HG03432 (cell line): ENCODE data around the gene GRIP1.

Experiments used
- ATAC-seq: cut with Tn5 transposase; IDR thresholded peaks from one replicate; pipeline ENCODE4 v1.9.1; 2021; ENCODE audit warnings: mild to moderate bottlenecking, moderate library complexity; ENCODE audit not compliant: unreplicated experiment

The GRIP1 gene

GRCh38 chr12:66461331-66461730 lies 217.5 kb downstream of the GRIP1 start:
- no peak for ATAC-seq

- ATAC-seq: no peak
Observed at GRCh38 chr12:66459944-66460482, 218.9 kb downstream of the GRIP1 start.

- no peak for ATAC-seq
Observed at GRCh38 chr12:66456612-66457011, 222.3 kb downstream of the GRIP1 start.

- peak; percentile 89 for ATAC-seq
Observed at GRCh38 chr12:66453844-66454243, 225.0 kb downstream of the GRIP1 start.

- ATAC-seq: no peak
Observed at GRCh38 chr12:66453120-66453519, 225.8 kb downstream of the GRIP1 start.

GRCh38 chr12:66449531-66449930 lies 229.3 kb downstream of the GRIP1 start:
- no peak for ATAC-seq

- no peak for ATAC-seq
Observed at GRCh38 chr12:66447643-66448042, 231.2 kb downstream of the GRIP1 start.

- no peak for ATAC-seq
Observed at GRCh38 chr12:66446276-66446675, 232.6 kb downstream of the GRIP1 start.

- ATAC-seq: no peak
Observed at GRCh38 chr12:66441905-66442559, 236.8 kb downstream of the GRIP1 start.

- ATAC-seq: no peak
Observed at GRCh38 chr12:66438601-66439000, 240.3 kb downstream of the GRIP1 start.

GRCh38 chr12:66430106-66430505 lies 248.8 kb downstream of the GRIP1 start:
- ATAC-seq: no peak

- no peak for ATAC-seq
Observed at GRCh38 chr12:66428870-66429269, 250.0 kb downstream of the GRIP1 start.

- no peak for ATAC-seq
Observed at GRCh38 chr12:66428261-66428660, 250.6 kb downstream of the GRIP1 start.

- no peak for ATAC-seq
Observed at GRCh38 chr12:66426696-66427095, 252.2 kb downstream of the GRIP1 start.

- ATAC-seq: no peak
Observed at GRCh38 chr12:66423266-66423665, 255.6 kb downstream of the GRIP1 start.

- no peak for ATAC-seq
Observed at GRCh38 chr12:66418908-66419307, 260.0 kb downstream of the GRIP1 start.

- no peak for ATAC-seq
Observed at GRCh38 chr12:66417217-66417616, 261.7 kb downstream of the GRIP1 start.

- peak; percentile 67 for ATAC-seq
Observed at GRCh38 chr12:66409195-66409871, 269.5 kb downstream of the GRIP1 start.

- no peak for ATAC-seq
Observed at GRCh38 chr12:66405395-66405794, 273.5 kb downstream of the GRIP1 start.

- peak; percentile 74 for ATAC-seq
Observed at GRCh38 chr12:66403746-66404145, 275.1 kb downstream of the GRIP1 start.

- ATAC-seq: no peak
Observed at GRCh38 chr12:66399911-66400306, 279.0 kb downstream of the GRIP1 start.
